Glutamatergic neuron (in vitro differentiated cells): ENCODE data around the gene GRIFIN. TPM values are rescaled to one million over a fixed set of nuclear protein-coding genes. Genes with fewer than 3 reads are reported as not detected.

Experiments
- DNase-seq: peaks from one replicate; pipeline ENCODE4 v3.0.0; 2022
- H3K27ac Mint-ChIP-seq: one replicate; pipeline ENCODE4 v1.8.0; 2020; ENCODE audit warnings: mild to moderate bottlenecking, mixed read lengths, inconsistent platforms; ENCODE audit not compliant: unreplicated experiment
- H3K27me3 Mint-ChIP-seq: one replicate; pipeline ENCODE4 v1.8.0; 2020; ENCODE audit warnings: mild to moderate bottlenecking, moderate library complexity, mixed read lengths, inconsistent platforms; ENCODE audit not compliant: unreplicated experiment
- H3K36me3 Mint-ChIP-seq: one replicate; pipeline ENCODE4 v1.8.0; 2020; ENCODE audit warnings: mild to moderate bottlenecking, mixed read lengths, inconsistent platforms; ENCODE audit not compliant: unreplicated experiment
- H3K4me1 Mint-ChIP-seq: one replicate; pipeline ENCODE4 v1.8.0; 2020; ENCODE audit warnings: mild to moderate bottlenecking, low read depth, mixed read lengths, inconsistent platforms; ENCODE audit not compliant: unreplicated experiment
- H3K4me3 Mint-ChIP-seq: one replicate; pipeline ENCODE4 v1.8.0; 2020; ENCODE audit warnings: mild to moderate bottlenecking, mixed read lengths, inconsistent platforms; ENCODE audit not compliant: unreplicated experiment
- H3K9me3 Mint-ChIP-seq: one replicate; pipeline ENCODE4 v1.8.0; 2020; ENCODE audit warnings: mild to moderate bottlenecking, moderate library complexity, mixed read lengths, inconsistent platforms; ENCODE audit not compliant: unreplicated experiment
- total RNA-seq: library from RNA; stranded (reverse); fragmentation: NEBNext Ultra II Directional; extraction: Animal tissue kit (Norgen Biotek cat#: 25700); gene quantifications from one replicate; pipeline ENCODE4 v1.2.1, GENCODE V29; 2021; ENCODE audit not compliant: unreplicated experiment
- TF ChIP-seq, protein P1 (sequence below): fragments of 200-600 bp; sonication (generic); IDR thresholded peaks from one replicate; pipeline ENCODE4 v1.5.0; 2021; ENCODE audit not compliant: partially characterized antibody, unreplicated experiment

The GRIFIN gene
- total RNA-seq, 1 donor from 2014 or later = not detected

DNA sequence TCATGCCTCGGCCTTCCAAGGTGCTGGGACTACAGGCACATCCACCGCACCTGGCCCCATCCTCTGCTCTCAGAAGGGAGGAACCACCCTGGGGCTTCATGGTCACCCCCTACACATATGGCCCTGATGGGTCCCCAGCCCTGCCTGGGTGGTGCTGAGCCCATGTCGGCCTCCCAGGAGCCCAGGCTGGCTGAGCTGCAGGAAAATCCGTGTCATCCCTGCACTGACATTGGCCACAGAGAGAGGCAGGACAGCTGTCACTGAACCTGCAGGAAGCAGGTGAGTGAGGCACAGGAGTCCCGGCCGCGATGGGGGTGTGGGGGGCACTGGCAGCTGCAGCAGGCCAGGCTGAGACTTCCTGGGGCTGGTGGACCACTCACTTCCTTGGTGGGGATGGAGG lies 8.0 kb downstream of the GRIFIN start:
- no peaks in the 10 kb centered on the region for H3K36me3 Mint-ChIP-seq
- H3K9me3 Mint-ChIP-seq = peaks cover 3% of the 10 kb centered on the region
- TF ChIP-seq, protein P1, sequence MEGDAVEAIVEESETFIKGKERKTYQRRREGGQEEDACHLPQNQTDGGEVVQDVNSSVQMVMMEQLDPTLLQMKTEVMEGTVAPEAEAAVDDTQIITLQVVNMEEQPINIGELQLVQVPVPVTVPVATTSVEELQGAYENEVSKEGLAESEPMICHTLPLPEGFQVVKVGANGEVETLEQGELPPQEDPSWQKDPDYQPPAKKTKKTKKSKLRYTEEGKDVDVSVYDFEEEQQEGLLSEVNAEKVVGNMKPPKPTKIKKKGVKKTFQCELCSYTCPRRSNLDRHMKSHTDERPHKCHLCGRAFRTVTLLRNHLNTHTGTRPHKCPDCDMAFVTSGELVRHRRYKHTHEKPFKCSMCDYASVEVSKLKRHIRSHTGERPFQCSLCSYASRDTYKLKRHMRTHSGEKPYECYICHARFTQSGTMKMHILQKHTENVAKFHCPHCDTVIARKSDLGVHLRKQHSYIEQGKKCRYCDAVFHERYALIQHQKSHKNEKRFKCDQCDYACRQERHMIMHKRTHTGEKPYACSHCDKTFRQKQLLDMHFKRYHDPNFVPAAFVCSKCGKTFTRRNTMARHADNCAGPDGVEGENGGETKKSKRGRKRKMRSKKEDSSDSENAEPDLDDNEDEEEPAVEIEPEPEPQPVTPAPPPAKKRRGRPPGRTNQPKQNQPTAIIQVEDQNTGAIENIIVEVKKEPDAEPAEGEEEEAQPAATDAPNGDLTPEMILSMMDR = no peak
- H3K27me3 Mint-ChIP-seq = peaks cover 10% of the 10 kb centered on the region
- H3K4me3 Mint-ChIP-seq = no peak overlapping the region
- DNase-seq = no peak
- peaks cover 5% of the 10 kb centered on the region for H3K4me1 Mint-ChIP-seq
- no peak overlapping the region for H3K27ac Mint-ChIP-seq

- TF ChIP-seq, protein P1 = no peak
- Mint-ChIP-seq H3K4me1 (peaks cover 5% of the 10 kb centered on the region), H3K27ac (peak overlapping the region; percentile 28), H3K36me3 (no peaks in the 10 kb centered on the region), H3K4me3 (no peak overlapping the region), H3K9me3 (peaks cover 3% of the 10 kb centered on the region), H3K27me3 (peaks cover 10% of the 10 kb centered on the region)
- no peak for DNase-seq
Measured at GRCh38 chr7:2466675-2467074, 9.5 kb downstream of the GRIFIN start.

DNA sequence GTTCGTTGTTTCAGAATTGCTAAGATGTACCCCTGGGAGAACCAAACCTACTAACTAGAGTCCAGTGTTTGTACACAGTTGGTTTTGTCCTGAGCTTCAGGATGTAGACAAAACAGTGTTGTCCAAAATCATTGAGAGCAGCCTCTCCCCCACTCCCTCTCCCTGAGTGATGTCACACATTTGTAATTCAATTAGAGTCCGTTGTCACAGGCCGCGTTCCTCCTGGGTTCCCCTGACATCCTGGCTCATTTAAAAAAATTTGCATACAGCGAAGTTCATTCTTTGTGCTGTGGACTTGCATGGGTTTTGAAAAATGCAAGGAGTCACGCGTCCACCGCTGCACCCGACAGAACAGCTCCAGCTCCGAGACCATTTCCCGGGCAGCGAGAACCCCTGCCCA lies 10.3 kb downstream of the GRIFIN start:
- no peak for DNase-seq
- peak overlapping the region; percentile 38 for H3K27ac Mint-ChIP-seq

GRCh38 chr7:2462731-2463130 lies 13.5 kb downstream of the GRIFIN start:
- Mint-ChIP-seq H3K27ac (no peak overlapping the region), H3K36me3 (no peaks in the 10 kb centered on the region), H3K4me1 (peaks cover 5% of the 10 kb centered on the region), H3K9me3 (no peaks in the 10 kb centered on the region), H3K4me3 (no peak overlapping the region), H3K27me3 (peaks cover 4% of the 10 kb centered on the region)
- no peak for DNase-seq
- TF ChIP-seq, protein P1 = no peak

More for the DNA sequence above, 10.3 kb downstream of the GRIFIN start:
- no peaks in the 10 kb centered on the region for H3K36me3 Mint-ChIP-seq
- TF ChIP-seq, protein P1 = no peak
- no peak overlapping the region for H3K4me3 Mint-ChIP-seq
- H3K9me3 Mint-ChIP-seq = peaks cover 3% of the 10 kb centered on the region
- H3K27me3 Mint-ChIP-seq = peaks cover 10% of the 10 kb centered on the region
- peaks cover 5% of the 10 kb centered on the region for H3K4me1 Mint-ChIP-seq

- TF ChIP-seq, protein P1 = no peak
- no peaks in the 10 kb centered on the region for H3K9me3 Mint-ChIP-seq
- no peak overlapping the region for H3K4me3 Mint-ChIP-seq
- no peak overlapping the region for H3K27ac Mint-ChIP-seq
- DNase-seq = no peak
- H3K36me3 Mint-ChIP-seq = no peaks in the 10 kb centered on the region
- peaks cover 5% of the 10 kb centered on the region for H3K4me1 Mint-ChIP-seq
- peaks cover 3% of the 10 kb centered on the region for H3K27me3 Mint-ChIP-seq
Measured at GRCh38 chr7:2461268-2462026, 14.8 kb downstream of the GRIFIN start.
